HG03025 (cell line): ENCODE measurements around the gene CRYZ.

Source experiments
- ATAC-seq: cut with Tn5 transposase; IDR thresholded peaks from one replicate; pipeline ENCODE4 v1.9.1; 2021; ENCODE audit warnings: mild to moderate bottlenecking, moderate library complexity; ENCODE audit not compliant: unreplicated experiment, low FRiP score

The CRYZ gene

GRCh38 chr1:74732071-74732946 is 541 bp downstream of the CRYZ start:
- ATAC-seq: peak; percentile 15

- no peak for ATAC-seq
Observed at GRCh38 chr1:74731399-74732052, 1.3 kb downstream of the CRYZ start.

DNA sequence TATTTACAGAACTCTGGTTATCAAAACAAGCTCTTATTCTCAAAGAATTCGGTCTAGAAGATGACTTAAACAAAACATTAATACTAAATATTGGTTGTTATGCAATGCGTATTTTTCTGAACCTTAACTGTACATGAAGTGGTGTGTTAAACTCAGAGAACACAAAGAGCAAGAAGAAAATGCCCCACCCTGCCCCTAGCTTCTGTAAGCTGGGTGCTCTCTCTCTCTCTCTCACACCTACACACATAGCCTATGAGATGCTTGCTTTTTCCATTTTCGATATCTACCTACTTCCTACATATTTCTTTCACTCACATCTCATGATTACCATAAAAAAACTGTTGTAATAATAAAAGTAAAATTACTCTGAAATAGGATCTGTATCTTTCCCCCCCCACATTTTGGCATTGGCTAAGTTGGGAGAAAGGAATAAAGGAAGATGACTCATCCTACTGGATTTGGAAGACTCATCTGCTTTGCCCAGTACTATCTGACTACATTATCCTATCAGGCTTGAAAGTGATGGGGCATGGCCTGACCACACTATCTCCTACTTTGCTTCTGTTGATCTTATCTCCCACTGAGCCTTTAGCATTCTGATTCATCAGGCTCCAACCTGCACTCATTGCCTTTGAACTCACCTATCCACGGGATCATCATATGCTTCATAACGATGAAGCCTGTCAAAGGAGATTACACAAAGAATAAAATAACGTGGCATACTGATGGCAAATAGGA is 2.9 kb downstream of the CRYZ start:
- ATAC-seq: no peak

- no peak for ATAC-seq
Observed at GRCh38 chr1:74728736-74729135, 4.1 kb downstream of the CRYZ start.

- no peak for ATAC-seq
Observed at GRCh38 chr1:74726063-74726462, 6.8 kb downstream of the CRYZ start.

GRCh38 chr1:74717626-74718025 is 15.2 kb downstream of the CRYZ start:
- ATAC-seq: no peak

DNA sequence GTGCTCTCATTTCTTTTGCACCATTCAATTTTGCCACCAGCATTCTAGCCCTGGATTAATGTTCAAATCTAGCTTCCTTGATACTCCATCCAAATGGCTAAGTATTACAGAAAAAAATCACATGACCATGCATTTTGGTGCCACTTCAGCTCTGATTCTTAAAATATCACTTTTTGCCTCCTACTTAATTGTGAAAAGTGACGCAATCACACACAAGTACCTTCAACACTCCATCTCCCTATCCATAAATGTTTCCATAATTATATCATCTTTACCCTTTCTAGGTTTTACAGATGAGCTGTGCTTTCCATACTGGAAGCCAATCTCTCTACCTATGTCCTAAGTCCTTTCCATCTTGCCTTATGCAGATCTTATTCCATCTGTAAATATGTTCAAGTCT is 16.0 kb downstream of the CRYZ start:
- ATAC-seq: no peak

GRCh38 chr1:74715806-74716205 is 17.0 kb downstream of the CRYZ start:
- no peak for ATAC-seq

DNA sequence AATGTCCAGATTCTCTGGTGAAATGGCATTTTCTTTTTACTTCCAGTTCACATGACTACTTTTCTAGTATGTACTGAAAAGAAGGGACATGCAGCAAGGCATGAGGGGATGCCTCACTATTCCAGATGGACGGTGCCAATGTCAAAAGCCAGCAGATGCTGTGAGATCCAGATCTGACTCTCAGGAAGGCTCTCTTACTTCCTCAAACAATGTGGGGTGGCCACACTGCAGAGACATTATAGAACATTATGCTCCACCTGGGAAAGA is 17.7 kb downstream of the CRYZ start:
- ATAC-seq: no peak

DNA sequence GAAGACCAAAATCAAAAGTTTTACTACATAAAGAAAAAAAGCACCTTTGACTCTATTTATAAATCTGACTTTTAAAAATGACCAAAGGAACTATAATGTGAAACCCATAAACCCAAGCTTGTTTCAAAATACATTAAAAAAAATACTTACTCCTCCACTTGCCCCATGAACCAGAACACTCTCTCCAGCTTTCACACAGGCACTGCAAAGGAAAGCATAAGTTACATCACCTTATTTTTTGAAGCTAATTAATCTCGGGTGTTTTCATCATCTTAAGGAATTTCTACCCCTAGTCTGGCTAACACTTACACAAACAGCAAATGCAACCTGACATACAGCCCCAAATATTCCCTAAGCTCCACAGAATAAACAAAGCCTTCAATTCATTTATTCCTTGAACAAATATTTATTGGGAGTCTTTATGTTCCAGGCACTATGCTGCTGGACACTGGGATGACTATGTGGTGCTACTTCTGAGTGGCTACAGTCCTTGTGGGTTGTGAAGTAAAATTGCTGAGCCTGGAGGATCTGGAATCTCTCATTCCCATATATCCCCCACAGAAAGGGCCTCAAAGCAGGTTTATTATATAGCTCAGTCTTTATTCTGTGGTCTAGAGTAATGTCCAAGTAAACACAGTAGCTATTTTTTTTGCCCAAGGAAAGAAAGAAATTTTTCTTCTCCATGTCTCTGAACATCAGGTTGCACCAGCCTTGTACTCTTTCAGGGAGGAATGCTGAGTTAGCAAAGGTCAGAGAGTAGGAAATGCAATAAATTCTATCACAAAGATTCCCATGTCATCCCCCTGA is 18.2 kb downstream of the CRYZ start:
- ATAC-seq: peak; percentile 67

DNA sequence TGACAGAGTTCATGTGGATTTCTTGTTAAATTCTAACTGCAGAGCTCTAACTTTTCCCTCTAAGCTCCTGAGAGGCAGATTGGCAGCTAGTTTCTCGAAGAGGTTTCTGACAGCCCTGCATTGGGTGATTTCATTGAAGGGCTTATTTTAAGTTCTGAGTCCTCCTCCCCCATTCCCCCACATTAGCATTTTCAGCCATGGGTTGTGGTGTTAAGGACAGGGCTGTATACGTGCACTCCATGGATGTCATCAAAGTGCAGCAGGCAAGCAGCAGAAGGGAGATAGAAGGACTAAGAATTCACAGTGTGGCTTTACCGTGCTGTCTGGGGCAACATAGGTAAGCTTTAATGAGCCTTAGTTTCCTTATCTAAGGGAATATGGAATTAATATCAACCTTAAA is 19.0 kb downstream of the CRYZ start:
- ATAC-seq: no peak

DNA sequence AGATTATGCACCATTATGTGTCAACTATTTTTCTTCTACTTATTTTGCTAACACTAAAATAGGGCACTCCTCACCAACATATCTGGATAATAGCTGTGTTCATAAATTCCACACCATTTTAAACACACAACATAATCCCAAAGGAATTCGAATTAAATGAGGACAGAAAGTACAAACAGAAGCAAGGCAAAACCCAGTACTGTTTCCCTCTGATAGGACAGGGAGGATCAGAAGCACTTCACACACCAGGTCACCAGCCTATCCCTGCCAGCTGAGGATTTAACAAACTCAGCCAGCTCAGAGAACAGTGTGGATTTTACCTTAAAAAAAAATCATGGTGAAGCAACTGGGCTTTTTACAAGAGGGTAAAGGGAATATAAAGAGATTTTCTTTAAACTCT is 20.0 kb downstream of the CRYZ start:
- no peak for ATAC-seq

GRCh38 chr1:74703386-74704182 is 29.3 kb downstream of the CRYZ start:
- no peak for ATAC-seq

DNA sequence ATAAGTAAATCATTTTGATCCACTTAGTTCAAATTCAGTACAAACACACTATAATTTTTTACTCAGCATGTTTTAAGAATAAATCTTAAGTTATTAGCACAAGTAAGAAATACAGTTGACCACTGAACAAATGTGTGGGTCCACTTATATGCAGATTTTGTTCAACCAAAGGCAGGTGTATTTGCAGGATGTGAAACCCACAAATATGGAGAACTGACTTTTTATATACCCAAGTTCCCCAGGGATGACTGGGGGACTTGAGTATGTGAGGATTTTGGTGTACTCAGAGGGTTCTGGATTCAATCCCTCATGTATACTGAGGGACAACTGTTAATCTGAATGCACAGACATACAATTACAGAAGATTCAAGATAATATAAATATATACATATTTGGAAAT is 33.5 kb downstream of the CRYZ start:
- no peak for ATAC-seq

GRCh38 chr1:74697832-74698231 is 35.0 kb downstream of the CRYZ start:
- no peak for ATAC-seq

- no peak for ATAC-seq
Observed at GRCh38 chr1:74693473-74693872, 39.4 kb downstream of the CRYZ start.

DNA sequence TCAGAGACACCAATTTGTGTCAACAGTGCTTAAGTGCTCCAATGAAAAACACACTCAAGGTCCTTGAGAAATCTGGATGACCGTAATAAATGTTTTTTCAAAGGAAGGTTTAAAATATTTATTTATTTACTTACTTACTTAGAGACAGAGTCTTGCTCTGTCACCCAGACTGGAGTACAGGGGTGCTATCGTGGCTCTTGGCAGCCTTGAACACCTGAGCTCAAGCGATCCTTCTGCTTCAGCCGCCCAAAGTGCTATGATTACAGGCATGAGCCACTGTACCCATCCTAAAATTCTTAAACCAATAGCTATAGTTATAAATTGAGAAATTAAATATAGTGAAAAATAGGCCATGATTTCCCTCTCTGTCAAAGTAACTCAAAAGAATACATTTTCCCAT is 41.9 kb downstream of the CRYZ start:
- ATAC-seq: no peak

- ATAC-seq: no peak
Observed at GRCh38 chr1:74690364-74690696, 42.5 kb downstream of the CRYZ start.

GRCh38 chr1:74689621-74690363 is 43.1 kb downstream of the CRYZ start:
- no peak for ATAC-seq
